GM10266 (cell line): ENCODE data around the gene EME2.

Source experiments
- DNase-seq: peaks from one replicate; pipeline ENCODE4 v3.0.0; 2012; ENCODE audit errors: extremely low spot score
- CTCF ChIP-seq: IDR thresholded peaks from 2 replicates; pipeline ENCODE4 v1.5.1; 2012; ENCODE audit warnings: mild to moderate bottlenecking, low read depth; ENCODE audit not compliant: control insufficient read depth, insufficient read depth; ENCODE audit errors: missing control alignments

Gene EME2

GRCh38 chr16:1762879-1763520 is 9.6 kb upstream of the EME2 start:
- no peak for DNase-seq
- no peak for TF ChIP-seq CTCF

GRCh38 chr16:1763521-1764511 is 8.8 kb upstream of the EME2 start:
- DNase-seq = no peak
- no peak for TF ChIP-seq CTCF

- no peak for TF ChIP-seq CTCF
- DNase-seq = no peak
Observed at GRCh38 chr16:1764971-1765370, 7.6 kb upstream of the EME2 start.

- no peak for TF ChIP-seq CTCF
- DNase-seq = no peak
Observed at GRCh38 chr16:1765826-1766225, 6.8 kb upstream of the EME2 start.

GRCh38 chr16:1766231-1766630 is 6.4 kb upstream of the EME2 start:
- DNase-seq = no peak
- TF ChIP-seq CTCF = no peak

- no peak for TF ChIP-seq CTCF
- no peak for DNase-seq
Observed at GRCh38 chr16:1766701-1767100, 5.9 kb upstream of the EME2 start.
